PC-3 (cell line): Measurements from ENCODE around the gene TLE5.

Experiments
- EZH2 ChIP-seq: fragments of 300-600 bp; sonication (generic); IDR thresholded peaks from one replicate; pipeline ENCODE4 v1.6.1; 2017; ENCODE audit warnings: antibody characterized with exemption, mild to moderate bottlenecking, low read length; ENCODE audit not compliant: unreplicated experiment
- TF ChIP-seq, protein P1 (sequence below): fragments of 300-600 bp; sonication (generic); conservative IDR thresholded peaks from 2 replicates; pipeline ENCODE4 v1.5.1; 2017; ENCODE audit warnings: antibody characterized with exemption, low read depth, mild to moderate bottlenecking, low read length

DNA sequence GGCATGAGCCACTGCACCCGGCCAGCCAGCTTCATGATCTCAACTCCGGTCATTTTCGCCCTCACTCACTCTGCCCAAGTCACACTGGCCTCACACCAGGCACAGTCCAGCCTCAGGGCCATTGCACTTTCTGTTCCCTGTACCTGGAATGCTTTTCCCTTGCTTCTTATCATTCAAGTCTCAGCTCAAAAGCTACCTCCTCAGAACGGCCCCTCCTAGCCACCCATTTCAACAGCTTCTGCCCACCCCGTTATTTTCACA, 30.8 kb downstream of the TLE5 start:
- TF ChIP-seq, protein P1, sequence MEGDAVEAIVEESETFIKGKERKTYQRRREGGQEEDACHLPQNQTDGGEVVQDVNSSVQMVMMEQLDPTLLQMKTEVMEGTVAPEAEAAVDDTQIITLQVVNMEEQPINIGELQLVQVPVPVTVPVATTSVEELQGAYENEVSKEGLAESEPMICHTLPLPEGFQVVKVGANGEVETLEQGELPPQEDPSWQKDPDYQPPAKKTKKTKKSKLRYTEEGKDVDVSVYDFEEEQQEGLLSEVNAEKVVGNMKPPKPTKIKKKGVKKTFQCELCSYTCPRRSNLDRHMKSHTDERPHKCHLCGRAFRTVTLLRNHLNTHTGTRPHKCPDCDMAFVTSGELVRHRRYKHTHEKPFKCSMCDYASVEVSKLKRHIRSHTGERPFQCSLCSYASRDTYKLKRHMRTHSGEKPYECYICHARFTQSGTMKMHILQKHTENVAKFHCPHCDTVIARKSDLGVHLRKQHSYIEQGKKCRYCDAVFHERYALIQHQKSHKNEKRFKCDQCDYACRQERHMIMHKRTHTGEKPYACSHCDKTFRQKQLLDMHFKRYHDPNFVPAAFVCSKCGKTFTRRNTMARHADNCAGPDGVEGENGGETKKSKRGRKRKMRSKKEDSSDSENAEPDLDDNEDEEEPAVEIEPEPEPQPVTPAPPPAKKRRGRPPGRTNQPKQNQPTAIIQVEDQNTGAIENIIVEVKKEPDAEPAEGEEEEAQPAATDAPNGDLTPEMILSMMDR, result no peak
- TF ChIP-seq EZH2, result no peak
